Measurements from ENCODE around the gene CIC. TPM values are rescaled to one million over a fixed set of nuclear protein-coding genes. Genes with fewer than 3 reads are reported as not detected.
A peak's percentile ranks its signal among the peaks of the same experiment; 100 is the strongest.
"Not testable (repeated sequence)": the region's sequence is repeated elsewhere in the genome, so short reads cannot be mapped to it uniquely, and the experiment has no call there.

The CIC gene
- total RNA-seq, 1 experiment from 2014 or later = 48.5 TPM

GRCh38 chr19:42313096-42313839, 44.2 kb downstream of the CIC start, which contains the start of gene TMEM145:
Gene TMEM145 (plus strand): TSS chr19:42313309. CDS start chr19:42313377, 68 bp downstream.
- DNase-seq (ENCODE audit: low spot score) = peak; percentile 35

- no peak for DNase-seq (ENCODE audit: low spot score)
Observed at GRCh38 chr19:42313840-42314755, 45.0 kb downstream of the CIC start.

- DNase-seq (ENCODE audit: low spot score) = no peak
Observed at GRCh38 chr19:42315024-42315423, 46.0 kb downstream of the CIC start.

- DNase-seq (ENCODE audit: low spot score) = peak; percentile 20
Observed at GRCh38 chr19:42316223-42317211, 47.5 kb downstream of the CIC start.

- DNase-seq (ENCODE audit: low spot score) = no peak
Observed at GRCh38 chr19:42317535-42317934, 48.5 kb downstream of the CIC start.

DNA sequence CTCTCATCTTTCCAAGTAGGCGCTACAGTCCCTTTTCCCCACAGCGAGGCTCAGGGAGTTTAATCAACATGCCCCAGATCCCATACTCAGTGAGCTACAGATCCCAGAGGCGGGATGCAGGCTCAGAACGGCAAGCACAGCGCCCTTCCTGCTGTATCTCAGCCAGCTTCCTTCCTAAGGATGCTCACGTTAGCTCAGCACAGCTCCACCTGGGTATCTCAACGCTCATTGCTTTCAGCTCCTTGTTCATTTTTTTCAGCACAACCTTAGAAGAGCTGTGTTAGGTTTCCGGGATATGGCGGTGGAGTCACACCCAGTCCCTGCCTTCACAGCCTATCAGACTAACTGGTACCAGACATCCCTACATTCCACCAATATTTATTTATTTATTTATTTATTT, 53.3 kb downstream of the CIC start:
- DNase-seq (ENCODE audit: low spot score) = no peak

DNA sequence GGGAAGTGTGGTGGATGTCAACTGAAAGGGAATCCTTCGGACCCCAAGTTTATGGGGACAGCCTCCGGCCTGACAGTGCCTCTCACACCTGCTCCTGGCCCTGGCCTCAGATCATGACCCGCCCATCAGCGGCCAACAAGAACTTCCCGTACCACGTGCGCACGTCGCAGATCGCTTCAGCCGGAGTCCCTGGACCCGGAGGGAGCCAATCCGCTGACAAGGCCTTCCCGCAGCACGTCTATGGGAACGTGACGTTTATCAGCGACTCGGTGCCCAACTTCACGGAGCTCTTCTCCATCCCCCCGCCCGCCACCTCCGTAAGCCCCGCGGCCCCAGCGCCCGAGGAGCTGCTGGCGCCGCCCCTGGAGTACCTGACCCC, 54.4 kb downstream of the CIC start:
- DNase-seq (ENCODE audit: low spot score) = no peak

DNA sequence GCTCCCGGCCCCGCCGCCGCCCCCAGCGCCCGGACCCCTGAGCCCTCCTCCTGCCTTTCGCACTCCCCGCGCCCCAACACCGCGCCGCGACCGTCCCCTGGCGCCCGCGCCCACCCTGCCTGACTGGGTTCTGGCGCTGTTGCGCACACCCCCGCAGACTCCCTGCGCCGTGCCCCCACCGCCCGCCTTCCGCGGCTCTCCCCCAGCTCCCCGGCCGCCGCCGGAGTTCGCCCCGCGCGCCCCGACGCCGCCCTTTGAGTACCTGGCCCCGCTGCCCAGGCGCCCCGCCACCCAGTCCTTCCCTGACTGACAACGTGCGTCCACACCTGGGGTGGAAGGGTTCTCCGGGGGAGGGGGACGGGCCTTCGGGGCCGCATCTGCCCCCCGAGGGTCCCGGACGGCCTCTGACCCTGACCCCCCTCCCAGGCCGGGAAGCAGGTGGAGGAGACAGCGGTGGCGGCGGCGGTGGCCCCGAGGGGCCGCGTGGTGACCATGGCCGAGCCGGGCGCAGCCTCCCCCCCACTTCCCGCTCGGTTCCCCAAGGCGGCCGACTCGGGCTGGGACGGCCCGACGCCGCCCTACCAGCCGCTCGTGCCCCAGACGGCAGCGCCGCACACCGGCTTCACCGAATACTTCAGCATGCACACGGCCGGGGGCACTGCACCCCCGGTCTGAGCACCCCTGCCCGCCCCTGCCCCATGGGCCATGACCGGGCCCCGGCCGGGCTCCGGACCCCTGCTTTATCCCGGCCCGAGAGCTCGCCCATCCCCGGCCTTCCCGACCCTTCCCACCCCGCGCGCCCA, 55.0 kb downstream of the CIC start:
- no peak for DNase-seq (ENCODE audit: low spot score)

- DNase-seq (ENCODE audit: low spot score) = no peak
Observed at GRCh38 chr19:42324655-42325307, 55.7 kb downstream of the CIC start.

- DNase-seq (ENCODE audit: low spot score) = peak; percentile 99
Observed at GRCh38 chr19:42325308-42325895, 56.4 kb downstream of the CIC start, which contains the start of gene MEGF8. Gene MEGF8 (plus strand): TSS chr19:42325635. CDS start chr19:42326244, 609 bp downstream.

DNA sequence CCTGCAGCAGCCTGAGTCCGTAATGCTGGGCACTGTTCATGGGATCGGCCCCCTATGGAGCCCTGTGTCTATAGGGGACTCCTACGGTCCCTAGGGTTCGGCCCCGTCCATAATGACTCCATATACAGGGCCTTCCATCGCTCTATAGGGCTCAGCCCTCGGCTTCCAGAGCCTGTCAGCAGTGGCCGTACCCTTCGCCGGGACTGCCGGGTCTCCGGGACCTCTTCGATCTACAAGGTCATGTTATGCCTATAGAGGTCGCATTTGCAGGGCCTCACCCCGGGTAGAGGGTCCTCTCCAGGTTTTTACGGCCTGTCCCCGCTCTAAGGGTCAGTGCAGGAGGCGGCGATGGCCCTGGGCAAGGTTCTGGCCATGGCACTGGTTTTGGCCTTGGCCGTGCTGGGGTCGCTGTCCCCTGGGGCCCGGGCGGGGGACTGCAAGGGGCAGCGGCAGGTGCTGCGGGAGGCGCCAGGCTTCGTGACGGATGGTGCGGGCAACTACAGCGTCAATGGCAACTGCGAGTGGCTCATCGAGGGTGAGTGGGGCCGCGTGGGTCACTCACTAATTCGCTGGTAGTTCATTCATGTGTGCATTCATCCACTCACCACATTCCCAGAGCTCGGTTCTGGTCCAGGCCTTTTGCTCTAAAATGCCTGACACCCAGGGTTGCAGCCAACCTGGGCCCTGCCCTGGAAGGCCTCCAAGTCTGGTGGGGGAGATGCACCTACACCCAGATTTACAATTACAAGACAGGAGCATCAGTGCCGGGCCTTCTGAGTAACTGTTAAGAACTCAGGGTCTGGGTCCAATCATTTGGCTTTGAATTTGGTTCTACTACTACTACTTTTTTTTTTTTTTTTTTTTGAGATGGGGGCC, 57.1 kb downstream of the CIC start:
- no peak for DNase-seq (ENCODE audit: low spot score)

GRCh38 chr19:42326969-42327368, 57.9 kb downstream of the CIC start:
- no peak for DNase-seq (ENCODE audit: low spot score)

- DNase-seq (ENCODE audit: low spot score) = no peak
Observed at GRCh38 chr19:42327381-42327780, 58.3 kb downstream of the CIC start.

GRCh38 chr19:42328106-42328505, 59.1 kb downstream of the CIC start:
- no peak for DNase-seq (ENCODE audit: low spot score)

DNA sequence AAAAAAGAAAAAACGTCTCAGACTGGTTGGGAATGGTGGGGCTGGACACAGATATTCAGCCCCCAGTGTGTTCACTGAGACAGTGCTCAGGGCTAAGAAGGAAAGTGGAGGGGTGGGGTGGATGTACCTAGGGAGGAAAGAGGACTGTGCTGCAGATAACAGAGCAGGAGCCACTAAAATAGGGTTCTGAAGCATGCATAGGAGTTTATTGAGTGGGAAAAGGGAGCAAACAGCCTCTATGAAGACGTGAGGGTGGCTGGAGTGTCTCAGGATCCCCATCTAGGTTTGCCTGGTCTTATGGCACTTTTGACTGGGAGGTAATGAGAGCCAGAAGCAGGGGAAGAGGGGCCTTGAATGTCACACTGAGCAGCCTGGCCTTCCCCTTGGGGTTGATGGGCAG, 59.8 kb downstream of the CIC start:
- DNase-seq (ENCODE audit: low spot score) = no peak

GRCh38 chr19:42330241-42330711, 61.2 kb downstream of the CIC start:
- DNase-seq (ENCODE audit: low spot score) = no peak

DNA sequence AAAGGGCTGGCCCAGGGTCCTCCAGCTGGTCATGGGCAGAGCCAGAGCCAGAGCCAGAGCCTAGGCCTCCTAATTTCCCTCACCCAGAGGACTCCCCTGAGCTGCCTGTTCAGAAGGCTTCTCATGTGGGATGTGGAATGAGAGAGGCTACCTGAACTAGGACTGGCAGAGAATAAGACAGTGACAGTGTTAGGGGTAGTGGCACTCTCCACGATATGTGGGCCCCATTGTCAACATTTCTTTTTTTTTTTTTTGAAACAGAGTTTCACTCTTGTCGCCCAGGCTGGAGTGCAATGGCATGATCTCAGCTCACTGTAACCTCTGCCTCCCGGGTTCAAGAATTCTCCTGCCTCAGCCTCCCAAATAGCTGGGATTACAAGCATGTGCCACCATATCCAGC, 62.3 kb downstream of the CIC start:
- not testable (repeated sequence) for DNase-seq (ENCODE audit: low spot score)

GRCh38 chr19:42332059-42332458, 63.0 kb downstream of the CIC start:
- no peak for DNase-seq (ENCODE audit: low spot score)

GRCh38 chr19:42333018-42333417, 64.0 kb downstream of the CIC start:
- no peak for DNase-seq (ENCODE audit: low spot score)
